Retinal pigment epithelial cell (primary cell): ENCODE results near the gene NSL1.
"Not testable (repeated sequence)": the region's sequence is repeated elsewhere in the genome, so short reads cannot be mapped to it uniquely, and the experiment has no call there.

Experiments used
- DNase-seq: peaks from one replicate; pipeline ENCODE4 v3.0.0-alpha.2; 2010; ENCODE audit warnings: low read depth
- H3K4me3 ChIP-seq: 2 replicates; pipeline ENCODE4 v1.5.1; 2011; ENCODE audit warnings: mild to moderate bottlenecking, low read length, control low read depth, moderate library complexity
- TF ChIP-seq, protein P1 (sequence below): conservative IDR thresholded peaks from 2 replicates; pipeline ENCODE4 v1.5.1; 2011; ENCODE audit warnings: low read depth, low read length, control low read depth, inconsistent platforms

NSL1 gene

GRCh38 chr1:212716161-212716560, 75.4 kb downstream of the NSL1 start:
- TF ChIP-seq, protein P1, sequence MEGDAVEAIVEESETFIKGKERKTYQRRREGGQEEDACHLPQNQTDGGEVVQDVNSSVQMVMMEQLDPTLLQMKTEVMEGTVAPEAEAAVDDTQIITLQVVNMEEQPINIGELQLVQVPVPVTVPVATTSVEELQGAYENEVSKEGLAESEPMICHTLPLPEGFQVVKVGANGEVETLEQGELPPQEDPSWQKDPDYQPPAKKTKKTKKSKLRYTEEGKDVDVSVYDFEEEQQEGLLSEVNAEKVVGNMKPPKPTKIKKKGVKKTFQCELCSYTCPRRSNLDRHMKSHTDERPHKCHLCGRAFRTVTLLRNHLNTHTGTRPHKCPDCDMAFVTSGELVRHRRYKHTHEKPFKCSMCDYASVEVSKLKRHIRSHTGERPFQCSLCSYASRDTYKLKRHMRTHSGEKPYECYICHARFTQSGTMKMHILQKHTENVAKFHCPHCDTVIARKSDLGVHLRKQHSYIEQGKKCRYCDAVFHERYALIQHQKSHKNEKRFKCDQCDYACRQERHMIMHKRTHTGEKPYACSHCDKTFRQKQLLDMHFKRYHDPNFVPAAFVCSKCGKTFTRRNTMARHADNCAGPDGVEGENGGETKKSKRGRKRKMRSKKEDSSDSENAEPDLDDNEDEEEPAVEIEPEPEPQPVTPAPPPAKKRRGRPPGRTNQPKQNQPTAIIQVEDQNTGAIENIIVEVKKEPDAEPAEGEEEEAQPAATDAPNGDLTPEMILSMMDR, result no peak
- DNase-seq, result no peak
- H3K4me3 ChIP-seq, result no peak overlapping the region

- H3K4me3 ChIP-seq, result no peak overlapping the region
- DNase-seq, result no peak
- TF ChIP-seq, protein P1, result no peak
Observed at GRCh38 chr1:212713465-212714136, 78.0 kb downstream of the NSL1 start.

GRCh38 chr1:212712451-212713303, 78.9 kb downstream of the NSL1 start:
- TF ChIP-seq, protein P1, result no peak
- no peak for DNase-seq
- no peak overlapping the region for H3K4me3 ChIP-seq

DNA sequence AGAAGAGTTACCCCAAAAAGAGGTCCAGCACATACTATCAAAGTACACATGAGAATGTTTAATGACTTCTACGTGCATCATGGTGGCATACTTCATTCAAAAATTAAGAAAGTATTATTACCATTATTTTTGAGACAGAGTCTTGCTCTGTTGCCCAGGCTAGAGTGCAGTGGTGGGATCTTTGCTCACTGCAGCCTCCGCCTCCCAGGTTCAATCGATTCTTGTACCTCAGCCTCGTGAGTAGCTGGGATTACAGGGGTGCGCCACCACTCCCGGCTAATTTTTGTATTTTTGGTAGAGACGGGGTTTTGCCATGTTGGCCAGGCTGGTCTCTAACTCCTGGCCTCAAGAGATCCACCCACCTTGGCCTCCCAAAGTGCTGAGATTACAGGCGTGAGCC, 79.6 kb downstream of the NSL1 start:
- not testable (repeated sequence) for DNase-seq, H3K4me3 ChIP-seq

DNA sequence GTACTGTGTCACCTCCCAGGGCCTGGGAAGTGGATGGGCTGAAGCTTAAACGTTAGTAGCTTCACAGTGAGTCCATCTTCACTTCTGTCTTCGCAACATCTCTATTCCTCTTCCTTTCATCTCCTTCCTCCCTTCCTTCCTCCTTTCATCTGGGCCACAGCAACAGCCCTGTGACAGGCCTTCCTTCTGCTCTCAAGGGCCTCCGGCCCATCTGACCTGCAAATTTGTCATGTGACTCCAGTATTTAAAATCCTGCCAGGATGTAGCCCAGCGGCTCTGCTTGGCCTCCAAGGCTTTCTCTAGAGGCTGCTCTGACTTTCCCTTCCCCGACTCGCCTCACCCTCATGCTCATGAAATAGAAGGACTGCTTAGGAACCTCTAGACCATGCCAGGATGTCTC, 81.0 kb downstream of the NSL1 start:
- TF ChIP-seq, protein P1, result no peak
- DNase-seq, result no peak
- H3K4me3 ChIP-seq, result no peak overlapping the region

DNA sequence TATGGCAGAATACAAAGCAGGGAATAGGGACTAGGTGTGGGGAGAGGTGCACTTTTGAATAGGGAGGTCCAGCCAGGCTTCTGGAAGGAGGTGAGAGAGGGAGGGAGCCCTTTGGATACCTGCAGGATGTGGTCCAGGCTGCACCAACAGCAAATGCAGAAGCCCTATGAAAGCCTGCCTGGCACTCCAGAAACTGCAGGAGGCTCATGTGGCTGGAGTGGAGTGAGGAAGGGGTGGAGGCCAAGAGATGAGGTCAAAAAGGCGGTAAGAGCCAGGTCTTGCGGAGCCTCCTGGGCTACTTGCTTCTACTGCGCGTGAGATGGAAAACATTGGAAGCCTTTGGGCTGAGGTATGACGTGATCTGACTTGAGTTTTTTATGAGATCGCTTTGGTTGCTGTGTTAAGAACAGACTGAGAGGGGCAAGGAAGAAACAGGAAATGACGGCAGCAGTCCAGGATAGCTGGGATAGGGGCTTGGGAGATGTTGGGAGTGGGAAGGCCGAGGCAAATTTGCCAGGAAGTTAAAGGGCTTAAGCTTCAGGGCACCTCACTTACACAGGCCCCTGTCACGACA, 87.5 kb downstream of the NSL1 start:
- H3K4me3 ChIP-seq, result no peak overlapping the region
- no peak for DNase-seq
- TF ChIP-seq, protein P1, result no peak

DNA sequence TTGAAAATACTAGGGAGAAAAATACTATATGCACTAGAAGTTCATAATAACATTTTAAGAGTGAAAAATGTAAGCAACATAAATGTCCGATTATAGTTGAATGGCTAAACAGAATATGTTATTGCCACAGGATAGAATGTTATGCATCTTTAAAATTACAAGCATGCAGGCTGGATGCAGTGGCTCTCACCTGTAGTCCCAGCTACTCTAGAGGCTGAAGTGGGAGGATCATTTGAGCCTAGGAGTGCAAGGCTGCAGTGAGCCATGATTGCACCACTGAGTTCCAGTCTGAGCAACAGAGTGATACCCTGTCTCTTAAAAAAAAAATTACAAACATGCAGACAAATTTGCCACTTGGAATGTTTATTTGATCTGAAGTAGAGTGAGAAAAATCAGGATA, 88.9 kb downstream of the NSL1 start:
- TF ChIP-seq, protein P1, result no peak
- DNase-seq, result no peak
- no peak overlapping the region for H3K4me3 ChIP-seq
